Fibroblast of lung (primary cell): ENCODE measurements around the gene MOB4. TPM values are rescaled to one million over a fixed set of nuclear protein-coding genes. Genes with fewer than 3 reads are reported as not detected.
"Not testable (repeated sequence)": the region's sequence is repeated elsewhere in the genome, so short reads cannot be mapped to it uniquely, and the experiment has no call there.

Source experiments
- DNase-seq, 2 donors: peaks; one replicate each; pipeline versions ENCODE4 v3.0.0 to v3.0.0-alpha.2; 2010; ENCODE audit warnings: low read depth in 2 of 2
- H2AFZ ChIP-seq: 2 replicates; pipeline ENCODE4 v1.5.1; 2012; ENCODE audit warnings: low read length, control low read depth, inconsistent platforms
- H3K27ac ChIP-seq: 2 replicates; pipeline ENCODE4 v1.5.1; 2011; ENCODE audit warnings: low read length, control low read depth; ENCODE audit not compliant: insufficient read depth
- H3K27me3 ChIP-seq: 2 replicates; pipeline ENCODE4 v1.5.1; 2011; ENCODE audit warnings: mild to moderate bottlenecking, low read length; ENCODE audit not compliant: control insufficient read depth, insufficient read depth
- H3K36me3 ChIP-seq: 2 replicates; pipeline ENCODE4 v1.5.1; 2011; ENCODE audit warnings: low read length; ENCODE audit not compliant: control insufficient read depth, insufficient read depth
- H3K4me1 ChIP-seq: 2 replicates; pipeline ENCODE4 v1.5.1; 2011; ENCODE audit warnings: low read length; ENCODE audit not compliant: control insufficient read depth, insufficient read depth; ENCODE audit errors: extremely low read depth
- H3K4me2 ChIP-seq: 2 replicates; pipeline ENCODE4 v1.5.1; 2011; ENCODE audit warnings: low read length, control low read depth; ENCODE audit not compliant: insufficient read depth; ENCODE audit errors: extremely low read depth
- H3K4me3 ChIP-seq, 4 experiments: fragments of 200-600 bp in 1 of 4; sonication (generic) in 1 of 4; replicated peaks in 1 of 4; 2 replicates each; pipeline ENCODE4 v1.5.1; 2011 to 2016; ENCODE audit warnings: low read length in 4 of 4, low read depth in 3 of 4, mild to moderate bottlenecking in 3 of 4, control low read depth in 2 of 4, inconsistent platforms in 1 of 4, mixed read lengths in 1 of 4; ENCODE audit not compliant: insufficient read depth in 1 of 4; ENCODE audit errors: control extremely low read depth in 1 of 4
- H3K79me2 ChIP-seq: 2 replicates; pipeline ENCODE4 v1.5.1; 2012; ENCODE audit warnings: mild to moderate bottlenecking, low read length, inconsistent platforms; ENCODE audit not compliant: control insufficient read depth, insufficient read depth
- H3K9ac ChIP-seq: 2 replicates; pipeline ENCODE4 v1.5.1; 2011; ENCODE audit warnings: mild to moderate bottlenecking, low read length, control low read depth; ENCODE audit not compliant: insufficient read depth
- H3K9me3 ChIP-seq: 2 replicates; pipeline ENCODE4 v1.5.1; 2012; ENCODE audit warnings: low read depth, low read length; ENCODE audit not compliant: control insufficient read depth, insufficient read depth
- H4K20me1 ChIP-seq: 2 replicates; pipeline ENCODE4 v1.5.1; 2011; ENCODE audit warnings: low read length; ENCODE audit not compliant: control insufficient read depth, insufficient read depth; ENCODE audit errors: extremely low read depth
- CTCF ChIP-seq, 2 donors: IDR thresholded peaks in 1 of 2; conservative IDR thresholded peaks in 1 of 2; 1 replicate in 1 of 2; 2 replicates in 1 of 2; pipeline ENCODE4 v1.5.1; 2011 to 2012; ENCODE audit warnings: low read length in 2 of 2, control low read depth in 1 of 2, inconsistent platforms in 1 of 2, low read depth in 1 of 2, mild to moderate bottlenecking in 1 of 2
- EZH2 ChIP-seq: IDR thresholded peaks from 2 replicates; pipeline ENCODE4 v1.5.1; 2012; ENCODE audit warnings: low read length, control low read depth, mild to moderate bottlenecking; ENCODE audit errors: missing control alignments
- polyA plus RNA-seq, 2 donors: library from polyadenylated mRNA; depleted of rRNA in 1 of 2; stranded (reverse) in 1 of 2; unstranded in 1 of 2; fragments of >200 nt; gene quantifications; 2 replicates each; pipeline ENCODE4 v1.2.1, GENCODE V29; 2011 to 2012; ENCODE audit warnings: missing spikeins in 1 of 2
- total RNA-seq: library from RNA; depleted of rRNA; stranded (reverse); fragments of >200 nt; gene quantifications from 2 replicates; pipeline ENCODE4 v1.2.1, GENCODE V29; 2014

Gene MOB4
- total and polyA plus RNA-seq, 2 donors (not counting 1 experiment from before 2014, with no cell fraction given) = 26.6 to 70.5 TPM

DNA sequence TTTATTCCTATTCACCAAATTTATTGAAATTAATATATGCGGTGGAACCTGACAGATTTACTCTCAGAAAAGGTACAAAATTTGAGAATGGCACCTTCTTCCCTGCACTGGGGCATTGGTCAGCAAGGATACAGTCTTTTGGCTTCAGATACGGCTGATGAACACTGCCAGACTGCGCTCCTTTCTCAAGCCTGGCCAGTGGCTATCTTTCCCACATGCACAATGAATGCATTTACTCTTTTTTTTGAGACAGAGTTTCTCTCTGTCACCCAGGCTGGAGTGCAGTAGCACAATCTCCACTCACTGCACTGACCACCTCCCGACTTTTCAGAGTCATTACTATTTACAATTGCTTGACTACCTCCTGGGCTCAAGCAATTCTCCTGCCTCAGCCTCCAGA, 61.6 kb downstream of the MOB4 start:
- Histone ChIP-seq H3K4me1 (no peaks in the 10 kb centered on the region), H3K36me3 (no peaks in the 10 kb centered on the region), H2AFZ (no peak overlapping the region), H3K9me3 (no peaks in the 10 kb centered on the region), H3K9ac (no peak overlapping the region), H3K4me3 (no peak overlapping the region), H3K27ac (no peak overlapping the region), H3K4me2 (no peak overlapping the region), H3K79me2 (no peaks in the 10 kb centered on the region), H3K27me3 (no peaks in the 10 kb centered on the region), H4K20me1 (no peaks in the 10 kb centered on the region)
- no peak for DNase-seq
- no peak for TF ChIP-seq CTCF (conservative IDR thresholded peaks at IDR 0.05 in 1 of 2, IDR thresholded peaks at IDR 0.05 in 1 of 2; ENCODE audit: low read depth in 1 of 2, low read length in 2 of 2)
- TF ChIP-seq EZH2 = no peak

GRCh38 chr2:197578294-197578693, 62.4 kb downstream of the MOB4 start:
- not testable (repeated sequence) for H3K4me1 ChIP-seq, H3K4me2 ChIP-seq, H3K79me2 ChIP-seq, H3K4me3 ChIP-seq, H2AFZ ChIP-seq, DNase-seq, H4K20me1 ChIP-seq, H3K9me3 ChIP-seq, H3K9ac ChIP-seq, H3K27me3 ChIP-seq, H3K36me3 ChIP-seq, H3K27ac ChIP-seq

DNA sequence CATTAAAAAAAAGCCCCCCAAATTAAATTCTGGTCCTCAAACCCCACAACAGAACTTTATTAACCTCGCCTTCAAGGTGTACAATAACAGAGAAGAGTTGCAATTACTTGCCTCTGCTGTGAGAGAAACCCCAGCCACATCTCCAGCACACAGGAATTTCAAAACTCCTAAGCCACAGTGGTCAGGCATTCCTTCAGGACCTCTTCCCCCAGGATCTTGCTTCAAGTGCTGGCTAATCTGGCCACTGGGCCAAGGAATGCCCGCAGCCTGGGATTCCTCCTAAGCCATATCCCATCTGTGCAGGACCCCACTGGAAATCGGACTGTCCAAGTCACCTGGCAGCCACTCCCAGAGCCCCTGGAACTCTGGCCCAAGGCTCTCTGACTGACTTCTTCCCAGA, 64.3 kb downstream of the MOB4 start:
- not testable (repeated sequence) for H3K4me1 ChIP-seq, H3K9me3 ChIP-seq, H3K27me3 ChIP-seq, H2AFZ ChIP-seq, H4K20me1 ChIP-seq, H3K36me3 ChIP-seq, H3K4me3 ChIP-seq, H3K79me2 ChIP-seq, H3K27ac ChIP-seq, H3K9ac ChIP-seq, H3K4me2 ChIP-seq
- DNase-seq = peak in 1 of 2 donors; percentile 53

GRCh38 chr2:197587255-197587654, 71.4 kb downstream of the MOB4 start:
- H3K9ac ChIP-seq, H3K4me3 ChIP-seq, H3K27me3 ChIP-seq, H2AFZ ChIP-seq, H3K36me3 ChIP-seq, H3K79me2 ChIP-seq, H3K27ac ChIP-seq, DNase-seq, H3K9me3 ChIP-seq, H3K4me1 ChIP-seq, H3K4me2 ChIP-seq, H4K20me1 ChIP-seq: not testable (repeated sequence)
